Smooth muscle cell (in vitro differentiated cells): Measurements from ENCODE around the gene TENT5A. TPM values are rescaled to one million over a fixed set of nuclear protein-coding genes. Genes with fewer than 3 reads are reported as not detected.

Experiments
- DNase-seq: peaks from one replicate; lab custom pipeline; 2025; ENCODE audit not compliant: unreplicated experiment; lab: John Stamatoyannopoulos, UW
- H2AFZ ChIP-seq: fragments of 200-600 bp; sonication (generic); 2 replicates; pipeline ENCODE4 v1.6.0; 2016; ENCODE audit warnings: antibody characterized with exemption, low read depth, mild to moderate bottlenecking
- H3F3A ChIP-seq: fragments of 200-600 bp; sonication (generic); 2 replicates; pipeline ENCODE4 v1.6.0; 2017; ENCODE audit warnings: antibody characterized with exemption, low read depth
- H3K27ac ChIP-seq: fragments of 200-600 bp; sonication (generic); 2 replicates; pipeline ENCODE4 v1.5.1; 2016; ENCODE audit warnings: low read depth, mild to moderate bottlenecking
- H3K27me3 ChIP-seq: fragments of 200-600 bp; sonication (generic); 2 replicates; pipeline ENCODE4 v1.6.1; 2016; ENCODE audit warnings: low read depth, mild to moderate bottlenecking
- H3K36me3 ChIP-seq: fragments of 200-600 bp; sonication (generic); 2 replicates; pipeline ENCODE4 v1.5.1; 2016; ENCODE audit warnings: low read depth
- H3K4me1 ChIP-seq: fragments of 200-600 bp; sonication (generic); 2 replicates; pipeline ENCODE4 v1.5.1; 2016; ENCODE audit warnings: low read depth
- H3K4me2 ChIP-seq: fragments of 200-600 bp; sonication (generic); 2 replicates; pipeline ENCODE4 v1.6.0; 2016; ENCODE audit warnings: mild to moderate bottlenecking
- H3K4me3 ChIP-seq: fragments of 200-600 bp; sonication (generic); 2 replicates; pipeline ENCODE4 v1.5.1; 2016; ENCODE audit warnings: mild to moderate bottlenecking
- H3K79me2 ChIP-seq: fragments of 200-600 bp; sonication (generic); 2 replicates; pipeline ENCODE4 v1.6.0; 2016; ENCODE audit warnings: low read depth, mild to moderate bottlenecking
- H3K9ac ChIP-seq: fragments of 200-600 bp; sonication (generic); 2 replicates; pipeline ENCODE4 v1.6.0; 2016; ENCODE audit warnings: low read depth
- H3K9me3 ChIP-seq: fragments of 200-600 bp; sonication (generic); replicated peaks from 2 replicates; pipeline ENCODE4 v1.5.1; 2016; ENCODE audit warnings: low read depth
- H4K20me1 ChIP-seq: fragments of 200-600 bp; sonication (generic); 2 replicates; pipeline ENCODE4 v1.6.0; 2016; ENCODE audit warnings: low read depth
- CTCF ChIP-seq: fragments of 200-600 bp; sonication (generic); IDR thresholded peaks from 2 replicates; pipeline ENCODE4 v1.5.1; 2017; ENCODE audit warnings: borderline replicate concordance, mild to moderate bottlenecking, antibody characterized with exemption; ENCODE audit not compliant: insufficient read depth, poor library complexity, severe bottlenecking
- WGBS: methylation state at CpG from one replicate; pipeline ENCODE4 v1.1.7; 2016; ENCODE audit warnings: low lambda C conversion rate; 5-methylcytosine and 5-hydroxymethylcytosine counted together
- polyA plus RNA-seq: library from polyadenylated mRNA; unstranded; fragments of >200 nt; fragmentation: Nextera tagmentation; extraction: Ambion mirVana; gene quantifications from 2 replicates; pipeline ENCODE4 v1.2.1, GENCODE V29; 2016
- total RNA-seq: library from RNA; depleted of rRNA; stranded (reverse); fragments of >200 nt; gene quantifications from 2 replicates; pipeline ENCODE4 v1.2.3, GENCODE V29; 2014

Gene TENT5A
- total and polyA plus RNA-seq, 2 experiments from 2014 or later, result 123 to 151 TPM

DNA sequence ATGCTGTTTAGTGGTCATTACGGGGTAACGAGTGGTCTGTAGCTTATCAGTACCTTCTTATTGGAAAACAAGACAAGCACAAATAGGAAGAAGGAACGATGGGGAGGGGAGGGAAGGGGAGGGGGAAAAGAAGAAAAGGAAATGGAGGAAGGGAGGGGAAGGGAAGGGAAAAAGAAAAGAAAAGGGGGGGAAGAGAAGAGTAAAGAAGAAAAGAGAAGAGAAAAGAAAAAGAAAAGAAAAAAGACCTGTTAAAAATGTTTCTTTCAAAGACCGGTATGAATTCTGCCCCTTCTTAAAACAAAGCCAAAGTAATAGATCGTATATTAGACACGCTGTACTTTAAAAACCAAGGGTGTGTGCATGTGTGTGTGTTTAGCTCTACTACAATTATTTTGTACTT, 2.4 kb upstream of the TENT5A start:
- TF ChIP-seq CTCF, result no peak
- Histone ChIP-seq H3K79me2 (peaks cover 25% of the 10 kb centered on the region), H3K27ac (peak overlapping the region; percentile 98), H4K20me1 (peaks cover 26% of the 10 kb centered on the region), H3K27me3 (no peaks in the 10 kb centered on the region), H3K36me3 (no peaks in the 10 kb centered on the region), H3K9ac (no peak overlapping the region), H3K4me1 (peaks cover 35% of the 10 kb centered on the region), H3K4me2 (peak overlapping the region; percentile 90), H3K9me3 (no peaks in the 10 kb centered on the region), H3K4me3 (no peak overlapping the region), H2AFZ (no peak overlapping the region), H3F3A (peaks cover 21% of the 10 kb centered on the region)
- 85% methylated on average over 5 of the region's 6 CpGs for WGBS
- no peak for DNase-seq

GRCh38 chr6:81753711-81754577, 1.5 kb upstream of the TENT5A start:
- 26% methylated on average over 39 of the region's 43 CpGs for WGBS

DNA sequence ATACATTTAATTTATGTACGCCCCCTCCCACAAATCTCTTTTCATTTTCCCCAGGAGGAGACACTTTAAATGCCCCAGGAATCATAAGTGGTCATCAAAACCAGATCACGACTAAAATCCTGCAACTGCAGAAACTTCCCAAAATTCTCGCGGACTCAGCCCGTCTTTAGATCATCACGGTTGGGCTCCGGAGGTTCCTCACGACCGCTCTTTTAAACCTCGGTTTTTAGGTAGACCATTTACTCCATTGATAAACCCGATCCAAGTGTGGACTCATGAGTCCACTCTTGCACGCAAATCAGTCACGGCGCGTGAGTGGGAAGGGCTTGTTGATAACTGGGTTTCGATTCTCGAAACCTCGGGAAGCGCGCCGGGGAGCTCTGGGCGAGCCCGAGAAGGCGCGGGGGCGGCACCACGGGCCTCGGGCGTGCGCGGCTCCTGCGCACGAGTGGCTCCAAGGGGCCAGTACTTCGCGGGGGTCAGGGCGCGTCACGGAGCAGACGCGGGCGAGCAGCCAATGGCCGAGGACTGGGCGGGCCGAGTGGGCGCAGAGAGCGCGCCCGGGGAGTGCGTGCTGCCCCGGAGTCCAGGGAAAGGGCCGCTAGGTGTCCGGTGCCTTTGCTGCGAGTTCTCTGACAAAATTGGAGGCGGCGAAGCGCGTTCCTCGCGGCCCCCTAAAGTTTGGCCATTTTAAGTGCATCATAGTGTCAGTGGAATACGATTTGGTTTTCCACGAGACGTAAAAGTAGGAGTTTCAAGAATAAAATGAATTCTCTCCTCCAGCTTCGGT, 635 bp upstream of the TENT5A start:
- peaks cover 43% of the 10 kb centered on the region for H3K79me2 ChIP-seq
- H4K20me1 ChIP-seq, result peaks cover 44% of the 10 kb centered on the region
- H3F3A ChIP-seq, result peaks cover 14% of the 10 kb centered on the region
- H3K4me3 ChIP-seq, result peak overlapping the region; percentile 78
- under 1% methylated on average over 63 of the region's 63 CpGs for WGBS
- no peaks in the 10 kb centered on the region for H3K27me3 ChIP-seq
- peak; percentile 3 for TF ChIP-seq CTCF
- peak; percentile 84 for DNase-seq
- H3K4me2 ChIP-seq, result peak overlapping the region; percentile 90
- H3K36me3 ChIP-seq, result no peaks in the 10 kb centered on the region
- no peaks in the 10 kb centered on the region for H3K9me3 ChIP-seq
- H3K4me1 ChIP-seq, result peaks cover 27% of the 10 kb centered on the region
- peak overlapping the region; percentile 88 for H3K9ac ChIP-seq
- peak overlapping the region; percentile 6 for H2AFZ ChIP-seq
- H3K27ac ChIP-seq, result peak overlapping the region; percentile 98

More at GRCh38 chr6:81753711-81754577, 1.5 kb upstream of the TENT5A start:
- peaks cover 35% of the 10 kb centered on the region for H4K20me1 ChIP-seq
- peak; percentile 62 for DNase-seq
- H3K4me1 ChIP-seq, result peaks cover 25% of the 10 kb centered on the region
- no peaks in the 10 kb centered on the region for H3K9me3 ChIP-seq
- peak overlapping the region; percentile 88 for H3K9ac ChIP-seq
- H3K4me2 ChIP-seq, result peak overlapping the region; percentile 90
- H2AFZ ChIP-seq, result peak overlapping the region; percentile 6
- peaks cover 35% of the 10 kb centered on the region for H3K79me2 ChIP-seq
- H3K27me3 ChIP-seq, result no peaks in the 10 kb centered on the region
- H3K4me3 ChIP-seq, result peak overlapping the region; percentile 78
- peaks cover 16% of the 10 kb centered on the region for H3F3A ChIP-seq
- H3K36me3 ChIP-seq, result no peaks in the 10 kb centered on the region
- TF ChIP-seq CTCF, result peak; percentile 64
- H3K27ac ChIP-seq, result peak overlapping the region; percentile 98
